GM12891 (cell line): ENCODE data around the gene HS6ST2.

Experiments
- POLR2A ChIP-seq: IDR thresholded peaks from 2 replicates; pipeline ENCODE4 v1.6.1; 2011; ENCODE audit warnings: low read depth, low read length, control low read depth
- POLR2AphosphoS5 ChIP-seq: IDR thresholded peaks from 2 replicates; pipeline ENCODE4 v1.6.1; 2011; ENCODE audit warnings: low read depth, low read length, control low read depth
- POU2F2 ChIP-seq: IDR thresholded peaks from 2 replicates; pipeline ENCODE4 v1.6.1; 2011; ENCODE audit warnings: low read depth, mild to moderate bottlenecking, control low read depth, low read length, moderate library complexity
- SPI1 ChIP-seq: IDR thresholded peaks from 2 replicates; pipeline ENCODE4 v1.6.1; 2011; ENCODE audit warnings: low read depth, low read length, control low read depth

GRCh38 chrX:132860200-132860599 is 98.2 kb downstream of the HS6ST2 start:
- TF ChIP-seq SPI1: no peak
- TF ChIP-seq POLR2A: no peak
- no peak for TF ChIP-seq POLR2AphosphoS5
- TF ChIP-seq POU2F2: no peak
